HepG2 (cell line): ENCODE results near the gene CDC42BPG. TPM values are rescaled to one million over a fixed set of nuclear protein-coding genes. Genes with fewer than 3 reads are reported as not detected.
A peak's percentile ranks its signal among the peaks of the same experiment; 100 is the strongest.

Experiments
- BRD4 ChIP-seq: sonication (generic); formaldehyde crosslinking; IDR thresholded peaks from 2 replicates; pipeline ENCODE4 v1.4.0; 2020; ENCODE audit warnings: missing genetic modification reagents
- CCDC6 ChIP-seq: sonication (generic); formaldehyde crosslinking; IDR thresholded peaks from 2 replicates; pipeline ENCODE4 v1.8.1; 2022; ENCODE audit warnings: mild to moderate bottlenecking, missing genetic modification reagents, moderate library complexity
- ETV5 ChIP-seq: IDR thresholded peaks from 2 replicates; pipeline ENCODE4 v1.6.1; 2018; ENCODE audit warnings: missing biosample characterization, missing genetic modification reagents, inconsistent platforms, borderline replicate concordance
- HDAC6 ChIP-seq: fragments of 200-600 bp; sonication (generic); IDR thresholded peaks from 2 replicates; pipeline ENCODE4 v1.7.0; 2017; ENCODE audit warnings: mild to moderate bottlenecking, antibody characterized with exemption, low read length, low read depth
- HES4 ChIP-seq: sonication (generic); formaldehyde crosslinking; IDR thresholded peaks from 2 replicates; pipeline ENCODE4 v1.9.0; 2021; ENCODE audit warnings: mild to moderate bottlenecking, missing genetic modification reagents, borderline replicate concordance
- MIER2 ChIP-seq: IDR thresholded peaks from 2 replicates; pipeline ENCODE4 v1.6.1; 2016; ENCODE audit warnings: missing biosample characterization, missing genetic modification reagents
- MLLT10 ChIP-seq: sonication (generic); formaldehyde crosslinking; IDR thresholded peaks from 2 replicates; pipeline ENCODE4 v1.4.0; 2020; ENCODE audit warnings: missing genetic modification reagents
- SNAPC2 ChIP-seq: sonication (generic); formaldehyde crosslinking; IDR thresholded peaks from 2 replicates; pipeline ENCODE4 v1.8.1; 2022; ENCODE audit warnings: mild to moderate bottlenecking, missing genetic modification reagents
- SP2 ChIP-seq: sonication (generic); formaldehyde crosslinking; IDR thresholded peaks from 2 replicates; pipeline ENCODE4 v1.5.1; 2020; ENCODE audit warnings: mild to moderate bottlenecking, missing genetic modification reagents
- SP5 ChIP-seq: IDR thresholded peaks from 2 replicates; pipeline ENCODE4 v1.6.1; 2016; ENCODE audit warnings: low read depth, borderline replicate concordance
- ZBTB44 ChIP-seq: sonication (generic); formaldehyde crosslinking; IDR thresholded peaks from 2 replicates; pipeline ENCODE4 v1.4.0; 2020; ENCODE audit warnings: missing genetic modification reagents
- ZFY ChIP-seq: sonication (generic); formaldehyde crosslinking; IDR thresholded peaks from 2 replicates; pipeline ENCODE4 v1.4.0; 2020; ENCODE audit warnings: missing genetic modification reagents
- ZHX2 ChIP-seq, 2 experiments: sonication (generic) in 1 of 2; formaldehyde crosslinking in 1 of 2; IDR thresholded peaks; 2 replicates each; pipeline versions ENCODE4 v1.6.1 to v1.9.0; 2014 to 2022; ENCODE audit warnings: antibody characterized with exemption in 1 of 2, borderline replicate concordance in 1 of 2, inconsistent platforms in 1 of 2, low read depth in 1 of 2, missing genetic modification reagents in 1 of 2
- ZKSCAN5 ChIP-seq: sonication (generic); formaldehyde crosslinking; IDR thresholded peaks from 2 replicates; pipeline ENCODE4 v1.5.1; 2020; ENCODE audit warnings: mild to moderate bottlenecking, missing genetic modification reagents
- ZNF24 ChIP-seq: fragments of 450-650 bp; IDR thresholded peaks from 2 replicates; pipeline ENCODE4 v1.6.1; 2017; ENCODE audit warnings: antibody characterized with exemption, mild to moderate bottlenecking
- ZNF329 ChIP-seq: sonication (generic); formaldehyde crosslinking; IDR thresholded peaks from 2 replicates; pipeline ENCODE4 v1.9.0; 2021; ENCODE audit warnings: low read depth, mild to moderate bottlenecking, missing genetic modification reagents
- ZNF33A ChIP-seq: sonication (generic); formaldehyde crosslinking; IDR thresholded peaks from 2 replicates; pipeline ENCODE4 v1.5.1; 2020; ENCODE audit warnings: missing genetic modification reagents, mild to moderate bottlenecking, moderate library complexity, borderline replicate concordance
- ZNF75D ChIP-seq: sonication (generic); formaldehyde crosslinking; IDR thresholded peaks from 2 replicates; pipeline ENCODE4 v1.8.1; 2023; ENCODE audit warnings: missing genetic modification reagents, mild to moderate bottlenecking, borderline replicate concordance
- ZNF780A ChIP-seq: sonication (generic); formaldehyde crosslinking; IDR thresholded peaks from 2 replicates; pipeline ENCODE4 v1.8.0; 2022; ENCODE audit warnings: mild to moderate bottlenecking, missing genetic modification reagents, moderate library complexity
- polyA plus RNA-seq, 8 experiments: library from polyadenylated mRNA; depleted of rRNA in 3 of 8; stranded (reverse) in 7 of 8; unstranded in 1 of 8; fragments of >200 nt; fragmentation: Illumina TruSeq in 4 of 8; extraction: Trizol in 4 of 8; gene quantifications; 2 replicates each; pipeline versions ENCODE4 v1.2.1 to v1.2.3, GENCODE V29; 2011 to 2016; ENCODE audit warnings: low read depth in 4 of 8, missing spikeins in 1 of 8, mixed read lengths in 1 of 8; ENCODE audit not compliant: insufficient read depth in 1 of 8
- total RNA-seq, 5 experiments: library from RNA; depleted of rRNA; stranded (reverse); fragments of >200 nt; fragmentation: Illumina TruSeq; extraction: Trizol; gene quantifications; 2 replicates each; pipeline ENCODE4 v1.2.3, GENCODE V29; 2016; ENCODE audit warnings: low read depth in 1 of 5
- TF ChIP-seq, protein P1 (sequence below): IDR thresholded peaks from 2 replicates; pipeline ENCODE4 v1.6.1; 2016; ENCODE audit warnings: missing compliant biosample characterization, missing genetic modification reagents, borderline replicate concordance

The CDC42BPG gene
- total and polyA plus RNA-seq, 2 of the 13 experiments (the other 11 are each of a cell fraction or from before 2014, with no cell fraction given) = 0.55 to 1.4 TPM

DNA sequence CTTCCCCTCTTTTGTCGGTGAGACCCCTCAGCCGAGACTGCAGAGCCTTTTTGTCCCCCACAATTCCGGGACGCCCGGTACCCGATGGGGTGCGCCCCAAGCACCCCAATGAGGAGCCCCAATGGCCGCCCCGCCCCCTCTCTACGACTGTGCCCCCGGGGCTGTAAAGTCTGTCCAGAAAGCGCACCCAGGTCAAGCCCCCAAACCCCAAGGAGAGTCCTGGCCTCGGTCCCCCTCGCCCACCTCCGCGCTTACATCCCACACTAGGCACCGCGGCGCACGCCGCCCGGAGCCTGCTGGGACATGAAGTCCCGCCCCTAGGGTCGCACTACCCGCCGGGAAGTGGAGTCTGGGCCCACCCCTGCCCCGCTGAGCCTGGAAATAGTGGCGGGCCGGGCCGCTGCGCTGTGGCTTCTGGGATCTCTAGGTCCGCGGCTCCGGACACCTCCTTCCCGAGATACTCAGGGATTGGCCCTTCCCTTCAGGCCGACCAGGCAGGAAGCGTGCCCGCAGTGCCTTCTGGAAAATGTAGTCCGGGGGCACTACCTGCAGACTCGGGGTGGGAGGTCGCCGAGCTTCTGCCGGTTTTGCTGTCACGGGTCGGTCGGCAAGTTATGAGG lies 34.1 kb downstream of the CDC42BPG start, which contains the start of gene MEN1 (continued):
- TF ChIP-seq ZHX2 (IDR thresholded peaks at IDR 0.05; ENCODE audit: low read depth) (no peak; the same call in 1 of the 2 replicates), ZHX2 (CRISPR knock-in tag; IDR thresholded peaks at IDR 0.05; ENCODE audit: borderline replicate concordance) (no peak), ZNF780A (CRISPR knock-in tag) (no peak), ZNF24 (no peak), BRD4 (0 out of 2 replicates have a peak, but pooled peaks have one; percentile 46), CCDC6 (no peak), ZFY (peak; percentile 97), MLLT10 (CRISPR knock-in tag) (no peak), SNAPC2 (CRISPR knock-in tag) (no peak), ZNF329 (CRISPR knock-in tag) (0 out of 2 replicates have a peak, but pooled peaks have one; percentile 18), MIER2 (no peak), ZBTB44 (no peak), HES4 (CRISPR knock-in tag) (peak; percentile 87; the same call in 1 of the 2 replicates), SP5 (peak; percentile 78), HDAC6 (no peak), ZNF75D (CRISPR knock-in tag) (no peak), SP2 (CRISPR knock-in tag) (peak; percentile 66), ZKSCAN5 (no peak), ETV5 (CRISPR knock-in tag) (peak; percentile 72; the same call in 1 of the 2 replicates), ZNF33A (CRISPR knock-in tag) (no peak)
- TF ChIP-seq, protein P1, sequence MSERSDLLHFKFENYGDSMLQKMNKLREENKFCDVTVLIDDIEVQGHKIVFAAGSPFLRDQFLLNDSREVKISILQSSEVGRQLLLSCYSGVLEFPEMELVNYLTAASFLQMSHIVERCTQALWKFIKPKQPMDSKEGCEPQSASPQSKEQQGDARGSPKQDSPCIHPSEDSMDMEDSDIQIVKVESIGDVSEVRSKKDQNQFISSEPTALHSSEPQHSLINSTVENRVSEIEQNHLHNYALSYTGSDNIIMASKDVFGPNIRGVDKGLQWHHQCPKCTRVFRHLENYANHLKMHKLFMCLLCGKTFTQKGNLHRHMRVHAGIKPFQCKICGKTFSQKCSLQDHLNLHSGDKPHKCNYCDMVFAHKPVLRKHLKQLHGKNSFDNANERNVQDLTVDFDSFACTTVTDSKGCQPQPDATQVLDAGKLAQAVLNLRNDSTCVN (CRISPR knock-in tag) = peak; percentile 30; the same call in 1 of the 2 replicates
